Endothelial cell of umbilical vein (primary cell): Measurements from ENCODE around the gene ANKRD23.

Experiments used
- CTCF ChIP-seq, 2 donors: IDR thresholded peaks; 1 replicate in 1 of 2; 2 replicates in 1 of 2; pipeline ENCODE4 v1.5.1; 2011; ENCODE audit warnings: low read length in 2 of 2, mild to moderate bottlenecking in 2 of 2, moderate library complexity in 2 of 2, control low read depth in 1 of 2, inconsistent platforms in 1 of 2, low read depth in 1 of 2; ENCODE audit not compliant: insufficient read depth in 1 of 2; ENCODE audit errors: extremely low read depth in 1 of 2
- EZH2 ChIP-seq: IDR thresholded peaks from 2 replicates; pipeline ENCODE4 v1.6.1; 2012; ENCODE audit warnings: borderline replicate concordance, low read depth, mild to moderate bottlenecking, moderate library complexity, low read length, inconsistent platforms; ENCODE audit not compliant: severe bottlenecking
- MYC ChIP-seq: IDR thresholded peaks from one replicate; pipeline ENCODE4 v1.6.1; 2011; ENCODE audit warnings: mild to moderate bottlenecking, low read depth, low read length
- POLR2A ChIP-seq: IDR thresholded peaks from 2 replicates; pipeline ENCODE4 v1.6.1; 2012; ENCODE audit warnings: low read depth, mild to moderate bottlenecking, control low read depth, low read length
- POLR2AphosphoS5 ChIP-seq: IDR thresholded peaks from 2 replicates; pipeline ENCODE4 v1.6.1; 2012; ENCODE audit warnings: low read depth, mild to moderate bottlenecking, control low read depth, low read length, moderate library complexity; ENCODE audit not compliant: insufficient read depth

GRCh38 chr2:96856776-96857666, 13.2 kb upstream of the ANKRD23 start:
- TF ChIP-seq CTCF (IDR thresholded peaks at IDR 0.05; ENCODE audit: extremely low read depth in 1 of 2, insufficient read depth in 1 of 2, low read depth in 1 of 2, low read length in 2 of 2) (no peak), POLR2A (no peak), MYC (no peak), EZH2 (no peak), POLR2AphosphoS5 (no peak)
